Heart right ventricle (tissue), 16 donors: Measurements from ENCODE around the gene MAP1S. TPM values are rescaled to one million over a fixed set of nuclear protein-coding genes. Genes with fewer than 3 reads are reported as not detected.

Experiments used
- ATAC-seq, 8 donors: fragments of 200-7000 bp; cut with Tn5 transposase; one replicate each; pipeline ENCODE4 v1.9.1; 2020; ENCODE audit warnings: mild to moderate bottlenecking in 8 of 8, moderate library complexity in 8 of 8, moderate number of reproducible peaks in 1 of 8
- DNase-seq, 2 donors: peaks; one replicate each; pipeline ENCODE4 v3.0.0-alpha.2; 2020
- H3K27ac ChIP-seq, 10 donors: fragments of 200-600 bp; sonication (generic) in 2 of 10; one replicate each; pipeline versions ENCODE4 v1.5.0 to v1.8.0; 2020 to 2022; ENCODE audit warnings: mild to moderate bottlenecking in 3 of 10
- H3K27me3 ChIP-seq, 7 donors: fragments of 200-600 bp; one replicate each; pipeline ENCODE4 v1.8.0; 2021 to 2022; ENCODE audit warnings: mild to moderate bottlenecking in 2 of 7
- H3K36me3 ChIP-seq, 9 donors: fragments of 200-600 bp; sonication (generic) in 1 of 9; one replicate each; pipeline versions ENCODE4 v1.5.0 to v1.8.0; 2020 to 2022; ENCODE audit warnings: mild to moderate bottlenecking in 2 of 9
- H3K4me1 ChIP-seq, 9 donors: fragments of 200-600 bp; sonication (generic) in 1 of 9; one replicate each; pipeline versions ENCODE4 v1.5.0 to v1.8.0; 2020 to 2022; ENCODE audit warnings: mild to moderate bottlenecking in 4 of 9
- H3K4me3 ChIP-seq, 10 donors: fragments of 200-600 bp; sonication (generic) in 2 of 10; one replicate each; pipeline versions ENCODE4 v1.5.0 to v1.8.0; 2020 to 2022; ENCODE audit warnings: mild to moderate bottlenecking in 7 of 10, moderate library complexity in 2 of 10
- H3K9me3 ChIP-seq, 11 donors: fragments of 200-600 bp in 10 of 11; sonication (generic) in 2 of 11; one replicate each; pipeline versions ENCODE4 v1.5.0 to v1.8.0; 2013 to 2022; ENCODE audit warnings: mild to moderate bottlenecking in 2 of 11, control low read depth in 1 of 11, moderate library complexity in 1 of 11
- WGBS, 2 donors: extraction: QIAGEN DNeasy Blood & Tissue Kit; methylation state at CpG; one replicate each; pipeline ENCODE4 v1.1.7; 2013; ENCODE audit warnings: inconsistent platforms in 1 of 2; 5-methylcytosine and 5-hydroxymethylcytosine counted together
- intact Hi-C, 10 donors: fragments of 100-400 bp; cut with DNase I; formaldehyde crosslinking; loops; one replicate each; pipeline versions ENCODE4 v1.11.1 to v1.14.2; 2022
- polyA plus RNA-seq, 2 donors: library from polyadenylated mRNA; stranded (reverse); fragments of 200-250 nt; gene quantifications; one replicate each; pipeline ENCODE4 v1.2.3, GENCODE V29; 2013
- total RNA-seq, 10 donors: library from RNA; stranded (reverse); fragmentation: NEBNext Ultra II Directional in 3 of 10; extraction: Animal tissue kit (Norgen Biotek cat#: 25700) in 3 of 10; gene quantifications; one replicate each; pipeline versions ENCODE4 v1.2.1 to v1.2.4, GENCODE V29; 2021 to 2023
- TF ChIP-seq, protein P1 (sequence below), 9 donors: fragments of 200-600 bp; sonication (generic) in 2 of 9; IDR thresholded peaks; one replicate each; pipeline versions ENCODE4 v1.5.0 to v1.8.0; 2021 to 2022; ENCODE audit warnings: antibody characterized with exemption in 9 of 9, mild to moderate bottlenecking in 5 of 9, moderate library complexity in 1 of 9
- donor health status: Arrhythmogenic right ventricular cardiomyopathy.
- donor health status: ischemic (EF 13 %, LVEDD 7.1; RV severe dilation, severe dysfunction).
- donor health status: healthy with polysubstance abuse.
- donor health status: DM: no; HTN: yes; CAD: no.
- donor health status: DM: no; HTN: no; CAD: no.
- donor health status: ischemic (EF 25% LVEDD 6.9; RV normal size, moderate dysfunction).
- donor health status: ischemic (EF 25% LVEDD 5.7; RV mildly dilated, moderate dysfunction).
- donor health status: healthy.
- donor health status: DM: yes; HTN: yes; CAD: no.
- donor health status: Ischemic cardiomyopathy.
- donor health status: ischemic (EF 35%, LVEDD 5.7; RV mildly dilated, moderate dysfunction).
- donor health status: nonischemic (EF 11% LVEDD 7.7; RV severe dilation, severe dysfunction).
- donor health status: DM: yes; HTN: yes; CAD: no.
- donor health status: PGD.
- donor health status: ischemic (EF 29% LVEDD 5.4; RV normal size, mild dysfunction).
- donor health status: nonischemic (EF 23%, LVEDD 6.1; RV moderate dilation, normal function).

The MAP1S gene
- total and polyA plus RNA-seq, 12 donors: 20.4 to 48.7 (median 26.8) TPM

DNA sequence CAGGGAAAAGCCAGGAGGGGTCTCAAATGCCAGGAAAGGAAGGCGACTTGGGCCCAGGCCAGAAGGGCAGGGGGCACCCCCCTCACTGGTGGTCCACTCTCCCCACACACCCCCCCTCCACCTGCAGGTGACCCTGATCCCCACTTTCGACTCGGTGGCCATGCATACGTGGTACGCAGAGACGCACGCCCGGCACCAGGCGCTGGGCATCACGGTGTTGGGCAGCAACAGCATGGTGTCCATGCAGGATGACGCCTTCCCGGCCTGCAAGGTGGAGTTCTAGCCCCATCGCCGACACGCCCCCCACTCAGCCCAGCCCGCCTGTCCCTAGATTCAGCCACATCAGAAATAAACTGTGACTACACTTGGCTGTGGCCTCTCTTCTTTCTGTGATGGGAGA lies 14.9 kb downstream of the MAP1S start:
- Histone ChIP-seq H3K4me1 (peaks cover 0 to 5% (median 0%) of the 10 kb centered on the region in 9 donors), H3K27me3 (no peaks in the 10 kb centered on the region), H3K27ac (no peak overlapping the region), H3K9me3 (peaks cover 0 to 6% (median 0%) of the 10 kb centered on the region in 11 donors), H3K36me3 (peaks cover 0 to 94% (median 30%) of the 10 kb centered on the region in 9 donors), H3K4me3 (no peak overlapping the region)
- intact Hi-C loops: no loop called here
- ATAC-seq: no peak
- DNase-seq: no peak
- 95% methylated on average over 15 to 16 of the region's 16 CpGs for WGBS, 2 donors
- TF ChIP-seq, protein P1, sequence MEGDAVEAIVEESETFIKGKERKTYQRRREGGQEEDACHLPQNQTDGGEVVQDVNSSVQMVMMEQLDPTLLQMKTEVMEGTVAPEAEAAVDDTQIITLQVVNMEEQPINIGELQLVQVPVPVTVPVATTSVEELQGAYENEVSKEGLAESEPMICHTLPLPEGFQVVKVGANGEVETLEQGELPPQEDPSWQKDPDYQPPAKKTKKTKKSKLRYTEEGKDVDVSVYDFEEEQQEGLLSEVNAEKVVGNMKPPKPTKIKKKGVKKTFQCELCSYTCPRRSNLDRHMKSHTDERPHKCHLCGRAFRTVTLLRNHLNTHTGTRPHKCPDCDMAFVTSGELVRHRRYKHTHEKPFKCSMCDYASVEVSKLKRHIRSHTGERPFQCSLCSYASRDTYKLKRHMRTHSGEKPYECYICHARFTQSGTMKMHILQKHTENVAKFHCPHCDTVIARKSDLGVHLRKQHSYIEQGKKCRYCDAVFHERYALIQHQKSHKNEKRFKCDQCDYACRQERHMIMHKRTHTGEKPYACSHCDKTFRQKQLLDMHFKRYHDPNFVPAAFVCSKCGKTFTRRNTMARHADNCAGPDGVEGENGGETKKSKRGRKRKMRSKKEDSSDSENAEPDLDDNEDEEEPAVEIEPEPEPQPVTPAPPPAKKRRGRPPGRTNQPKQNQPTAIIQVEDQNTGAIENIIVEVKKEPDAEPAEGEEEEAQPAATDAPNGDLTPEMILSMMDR (IDR thresholded peaks at IDR 0.05): no peak

DNA sequence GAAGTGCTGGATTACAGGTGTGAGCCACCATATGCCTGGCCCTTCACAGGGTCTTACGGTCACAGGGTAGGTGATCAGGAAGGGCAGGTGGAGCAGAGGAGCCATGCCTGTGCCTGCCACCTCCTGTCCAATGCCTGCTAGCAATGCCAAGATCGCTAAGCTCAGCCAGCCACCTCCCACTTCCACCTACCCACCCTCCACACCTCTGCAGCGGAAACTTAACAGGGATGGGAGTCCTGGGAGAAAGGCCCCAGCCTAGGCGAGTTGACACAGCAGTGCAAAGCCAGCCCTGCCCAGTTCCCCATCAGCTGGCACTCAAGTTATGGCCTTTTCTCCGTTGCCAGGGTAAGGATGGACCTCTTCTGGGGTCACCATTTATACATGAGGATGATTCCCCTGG lies 16.1 kb downstream of the MAP1S start:
- Histone ChIP-seq H3K36me3 (peaks cover 0 to 81% (median 25%) of the 10 kb centered on the region in 9 donors), H3K27ac (no peak overlapping the region), H3K27me3 (no peaks in the 10 kb centered on the region), H3K4me1 (peaks cover 0 to 5% (median 0%) of the 10 kb centered on the region in 9 donors), H3K9me3 (peaks cover 0 to 6% (median 0%) of the 10 kb centered on the region in 11 donors), H3K4me3 (no peak overlapping the region)
- intact Hi-C loops: no loop called here
- ATAC-seq (no peak), DNase-seq (no peak)
- TF ChIP-seq, protein P1 (IDR thresholded peaks at IDR 0.05): no peak
- 87 to 95% methylated on average over 5 of the region's 5 CpGs for WGBS, 2 donors

DNA sequence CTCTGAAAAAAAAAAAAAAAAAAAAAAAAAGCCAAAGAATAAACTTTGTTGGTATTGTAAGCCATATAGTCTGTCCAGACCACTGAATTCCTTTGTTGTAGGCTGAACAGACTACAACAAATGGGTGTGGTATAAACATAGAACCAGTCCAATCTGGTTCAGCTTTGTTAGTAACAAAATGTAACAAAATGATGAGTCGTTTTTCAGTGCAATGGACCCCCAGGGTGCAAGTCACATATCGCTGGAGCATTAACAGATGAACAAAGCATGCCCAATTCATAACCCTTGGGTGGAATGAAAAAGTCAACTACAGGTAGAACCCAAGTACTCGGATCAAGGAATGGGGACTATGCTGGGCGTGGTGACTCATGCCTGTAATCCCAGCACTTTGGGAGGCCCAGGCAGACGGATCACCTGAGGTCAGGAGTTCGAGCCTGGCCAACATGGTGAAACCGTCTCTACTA lies 18.4 kb downstream of the MAP1S start:
- Histone ChIP-seq H3K9me3 (no peaks in the 10 kb centered on the region), H3K27ac (no peak overlapping the region), H3K4me3 (no peak overlapping the region), H3K4me1 (no peaks in the 10 kb centered on the region), H3K27me3 (no peaks in the 10 kb centered on the region), H3K36me3 (peaks cover 0 to 58% (median 13%) of the 10 kb centered on the region in 9 donors)
- 91 to 94% methylated on average over 7 of the region's 7 CpGs for WGBS, 2 donors
- DNase-seq: no peak
- intact Hi-C loops: no loop called here
- ATAC-seq: no peak
- TF ChIP-seq, protein P1 (IDR thresholded peaks at IDR 0.05): no peak

DNA sequence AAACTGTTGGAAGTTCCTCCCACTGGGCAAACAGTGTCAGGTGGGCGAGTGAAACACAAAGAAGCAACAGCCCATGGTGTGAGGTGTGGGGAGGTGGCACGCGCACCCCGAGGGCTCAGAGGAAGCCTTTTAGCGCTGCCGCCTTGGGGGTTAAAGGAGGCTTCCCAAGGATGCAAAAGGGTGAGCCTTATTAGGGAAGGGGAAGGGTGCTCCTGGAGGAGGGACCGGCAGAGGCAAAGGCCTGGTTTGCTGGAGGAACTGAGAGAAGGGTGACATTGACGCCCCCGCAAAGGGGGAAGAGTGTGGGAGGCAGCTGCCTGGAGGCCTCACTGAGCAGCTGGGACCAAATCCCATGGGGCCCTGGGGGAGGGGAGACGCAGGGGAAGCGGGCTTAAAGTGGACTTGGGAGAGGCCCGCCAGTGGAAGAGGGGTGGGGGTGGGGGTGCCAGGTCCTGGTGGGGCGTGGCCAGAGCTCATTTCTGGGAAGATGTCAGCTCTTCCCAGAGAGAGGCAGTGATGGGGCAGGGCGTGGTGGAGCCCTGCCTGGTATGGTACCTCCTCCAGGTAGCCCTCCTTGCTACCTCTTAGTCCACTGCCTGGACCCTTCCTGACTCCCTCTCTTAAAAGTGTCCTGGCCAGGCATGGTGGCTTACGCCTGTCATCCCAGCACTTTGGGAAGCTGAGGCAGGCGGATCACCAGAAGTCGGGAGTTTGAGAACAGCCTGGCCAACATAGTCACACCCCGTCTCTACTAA lies 20.0 kb downstream of the MAP1S start:
- Histone ChIP-seq H3K27me3 (peaks cover 0 to 6% (median 0%) of the 10 kb centered on the region in 7 donors), H3K9me3 (no peaks in the 10 kb centered on the region), H3K4me3 (no peak overlapping the region), H3K36me3 (peaks cover 0 to 42% (median 4%) of the 10 kb centered on the region in 9 donors), H3K27ac (no peak overlapping the region), H3K4me1 (no peaks in the 10 kb centered on the region)
- DNase-seq (peak; percentile 26 to 28), ATAC-seq (peak in 5 of 8 donors; percentile 11 to 51 (median 39))
- TF ChIP-seq, protein P1 (IDR thresholded peaks at IDR 0.05): no peak
- intact Hi-C loops: no loop called here
- 67 to 77% methylated on average over 18 of the region's 18 CpGs for WGBS, 2 donors
